Suprapubic skin (tissue), 3 donors: ENCODE data around the gene POLDIP2.

Experiments used
- CTCF ChIP-seq, 2 donors: fragments of 200-600 bp in 1 of 2; fragments of 450-650 bp in 1 of 2; sonication (generic) in 1 of 2; IDR thresholded peaks; one replicate each; pipeline ENCODE4 v1.5.1; 2016 to 2019; ENCODE audit warnings: antibody characterized with exemption in 2 of 2, mild to moderate bottlenecking in 1 of 2, moderate library complexity in 1 of 2
- EP300 ChIP-seq: sonication (generic); formaldehyde crosslinking; IDR thresholded peaks from one replicate; pipeline ENCODE4 v1.6.1; 2017; ENCODE audit warnings: antibody characterized with exemption

- TF ChIP-seq CTCF (IDR thresholded peaks at IDR 0.05) = no peak
- TF ChIP-seq EP300 = no peak
Observed at GRCh38 chr17:28395968-28396367, 38.6 kb upstream of the POLDIP2 start.
